GM12801 (cell line): ENCODE measurements around the gene SPC25.

Source experiments
- TF ChIP-seq, protein P1 (sequence below): IDR thresholded peaks from one replicate; pipeline ENCODE4 v1.5.1; 2011; ENCODE audit warnings: control low read depth; ENCODE audit not compliant: insufficient read length; ENCODE audit errors: extremely low read depth

The SPC25 gene

DNA sequence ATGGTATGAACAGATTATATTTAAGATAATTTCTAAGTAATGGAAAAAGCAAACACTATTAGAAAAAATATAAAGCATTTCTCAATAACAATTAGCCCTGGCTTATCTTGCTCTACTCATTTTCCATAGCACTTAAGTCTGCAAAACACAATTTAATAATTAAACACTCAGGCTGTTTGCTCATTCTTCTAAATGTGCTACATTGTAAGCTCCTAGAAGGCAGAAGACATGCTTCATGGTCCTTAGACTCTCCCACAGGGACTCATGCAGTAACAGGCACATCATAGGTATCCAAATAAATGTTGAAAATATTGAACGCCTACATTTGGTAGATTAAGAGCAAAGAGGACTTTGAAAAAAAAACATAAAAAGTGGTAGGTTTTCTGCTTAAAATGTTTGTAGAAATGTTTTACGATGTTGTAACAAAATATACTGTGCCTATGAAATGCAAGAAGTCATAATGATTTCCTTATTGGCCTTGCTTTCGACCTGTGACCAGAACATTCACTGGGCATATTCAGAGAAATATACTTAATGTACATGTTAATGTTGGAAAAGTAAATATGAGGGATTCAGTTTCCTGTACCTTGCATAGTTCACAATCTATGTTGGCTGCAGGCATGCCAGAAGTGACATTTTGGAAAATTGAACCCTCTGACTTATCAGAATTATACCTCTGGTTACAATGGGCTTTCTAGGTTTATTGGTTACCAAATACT is 38.0 kb upstream of the SPC25 start:
- TF ChIP-seq, protein P1, sequence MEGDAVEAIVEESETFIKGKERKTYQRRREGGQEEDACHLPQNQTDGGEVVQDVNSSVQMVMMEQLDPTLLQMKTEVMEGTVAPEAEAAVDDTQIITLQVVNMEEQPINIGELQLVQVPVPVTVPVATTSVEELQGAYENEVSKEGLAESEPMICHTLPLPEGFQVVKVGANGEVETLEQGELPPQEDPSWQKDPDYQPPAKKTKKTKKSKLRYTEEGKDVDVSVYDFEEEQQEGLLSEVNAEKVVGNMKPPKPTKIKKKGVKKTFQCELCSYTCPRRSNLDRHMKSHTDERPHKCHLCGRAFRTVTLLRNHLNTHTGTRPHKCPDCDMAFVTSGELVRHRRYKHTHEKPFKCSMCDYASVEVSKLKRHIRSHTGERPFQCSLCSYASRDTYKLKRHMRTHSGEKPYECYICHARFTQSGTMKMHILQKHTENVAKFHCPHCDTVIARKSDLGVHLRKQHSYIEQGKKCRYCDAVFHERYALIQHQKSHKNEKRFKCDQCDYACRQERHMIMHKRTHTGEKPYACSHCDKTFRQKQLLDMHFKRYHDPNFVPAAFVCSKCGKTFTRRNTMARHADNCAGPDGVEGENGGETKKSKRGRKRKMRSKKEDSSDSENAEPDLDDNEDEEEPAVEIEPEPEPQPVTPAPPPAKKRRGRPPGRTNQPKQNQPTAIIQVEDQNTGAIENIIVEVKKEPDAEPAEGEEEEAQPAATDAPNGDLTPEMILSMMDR: no peak

DNA sequence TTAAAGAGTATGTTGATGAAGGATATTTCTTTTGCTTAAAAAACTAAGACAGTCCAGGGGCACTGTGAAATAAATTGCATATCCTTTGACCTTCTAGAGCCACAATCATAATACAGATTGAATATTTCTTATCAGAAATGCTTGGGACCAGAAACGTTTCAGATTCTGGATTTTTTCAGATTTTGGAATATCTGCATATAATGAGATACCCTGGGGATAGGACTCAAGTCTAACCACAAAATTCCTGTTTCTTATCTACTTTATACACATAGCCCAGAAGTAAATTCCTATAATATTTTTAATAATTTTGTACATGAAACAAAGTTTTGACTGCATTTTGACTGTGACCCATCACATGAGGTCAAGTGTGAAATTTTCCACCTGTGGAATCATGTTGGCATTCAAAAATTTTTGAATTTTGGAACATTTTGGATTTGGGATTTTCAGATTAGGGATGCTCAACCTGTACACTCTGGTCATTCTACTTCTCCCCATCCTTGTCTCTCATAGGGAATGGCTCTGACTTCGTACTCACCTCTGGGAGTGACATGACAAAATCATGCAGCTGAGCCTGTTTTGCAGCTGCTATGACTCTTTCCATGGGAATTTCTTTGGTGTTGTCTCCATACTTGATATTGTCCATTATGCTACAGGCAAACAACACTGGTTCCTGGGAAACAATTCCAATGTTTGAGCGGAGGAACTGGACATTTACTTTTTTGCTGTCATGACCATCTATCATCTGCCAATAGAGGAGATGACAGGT is 36.6 kb upstream of the SPC25 start:
- TF ChIP-seq, protein P1: no peak

DNA sequence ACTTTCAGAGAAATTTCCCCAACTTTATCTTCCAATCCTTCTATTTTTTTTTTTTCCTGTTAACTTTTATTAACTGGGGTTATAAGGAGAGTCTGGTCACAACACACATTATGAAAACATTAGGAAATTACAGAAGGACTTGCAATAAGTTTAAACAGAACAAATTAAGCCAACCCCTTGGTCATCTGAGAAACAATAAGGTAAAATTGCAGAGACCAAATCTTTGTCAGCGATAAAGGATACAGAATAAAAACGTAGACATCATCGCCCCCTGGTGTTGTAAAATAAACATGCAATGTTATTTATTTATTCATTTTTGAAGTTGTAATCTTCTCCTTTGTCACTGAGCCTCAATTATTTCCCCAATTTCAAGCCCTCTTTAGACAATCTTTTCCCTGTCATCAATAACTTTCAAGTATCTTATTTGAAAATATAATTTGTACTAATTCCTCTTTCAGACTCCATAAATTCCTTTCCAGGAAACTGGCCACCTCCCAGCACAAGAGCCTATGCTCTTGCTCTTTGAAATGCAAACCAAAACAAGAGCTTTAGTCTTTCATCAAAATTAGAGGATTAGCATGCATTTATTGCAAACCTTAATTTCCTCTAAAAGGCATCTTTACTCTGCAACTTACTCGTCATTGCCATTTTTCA is 30.4 kb upstream of the SPC25 start:
- TF ChIP-seq, protein P1: no peak

DNA sequence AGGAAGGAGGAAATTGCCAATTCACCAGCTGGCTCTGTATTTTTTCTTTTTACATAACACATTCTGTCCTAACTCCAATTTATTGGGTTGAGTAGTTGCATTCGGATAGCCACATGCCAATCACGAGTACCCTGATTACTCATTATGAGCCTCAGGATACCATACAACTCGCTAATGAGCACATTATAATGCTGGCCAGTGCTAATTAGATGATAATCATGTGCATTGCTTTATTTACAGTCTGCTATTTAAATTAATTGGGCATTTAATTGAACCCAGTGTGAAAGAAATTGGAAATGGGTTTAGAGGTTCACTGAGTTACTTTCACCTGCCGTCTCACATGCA is 26.1 kb upstream of the SPC25 start:
- TF ChIP-seq, protein P1: no peak

DNA sequence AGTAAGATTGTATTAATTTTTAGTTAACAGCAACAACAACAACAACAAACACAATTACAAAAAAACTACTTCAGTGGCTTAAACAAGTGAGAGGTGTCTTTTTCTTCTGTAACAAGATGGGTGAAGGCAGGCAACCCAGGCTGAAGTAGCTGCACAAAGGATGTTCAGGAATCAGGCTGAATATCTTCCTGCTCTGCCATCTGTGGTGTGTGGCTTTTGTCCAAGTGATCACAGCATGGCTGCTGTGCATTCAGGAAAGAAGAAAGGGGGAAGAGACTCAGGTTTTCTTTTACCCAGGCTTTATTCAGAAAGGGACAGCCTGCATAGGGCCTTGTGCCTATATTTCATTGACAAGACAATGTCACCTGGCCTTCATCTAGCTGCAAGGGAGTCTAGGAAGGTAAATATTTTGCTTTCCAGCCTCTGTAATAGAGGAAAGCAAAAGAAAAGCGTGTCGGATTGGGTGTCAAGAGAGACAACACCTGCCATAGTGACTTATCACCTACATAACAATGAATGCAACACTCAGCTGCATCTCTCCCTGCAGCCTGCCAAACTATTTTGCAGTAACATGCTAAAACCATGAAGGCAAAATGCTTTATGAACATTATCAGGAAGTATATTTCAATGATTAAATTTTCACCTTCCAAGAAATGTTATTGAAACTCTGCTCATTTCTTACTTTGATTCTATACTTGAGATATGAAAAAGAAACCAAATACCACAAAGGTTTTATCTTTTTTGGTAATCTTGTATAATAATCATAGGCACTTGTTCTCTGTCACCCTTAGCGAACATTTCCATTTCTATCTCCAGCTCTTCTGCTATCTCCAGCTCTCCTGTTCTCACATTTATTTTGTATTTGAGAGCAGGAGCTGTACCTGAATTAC is 25.5 kb upstream of the SPC25 start:
- TF ChIP-seq, protein P1: no peak

DNA sequence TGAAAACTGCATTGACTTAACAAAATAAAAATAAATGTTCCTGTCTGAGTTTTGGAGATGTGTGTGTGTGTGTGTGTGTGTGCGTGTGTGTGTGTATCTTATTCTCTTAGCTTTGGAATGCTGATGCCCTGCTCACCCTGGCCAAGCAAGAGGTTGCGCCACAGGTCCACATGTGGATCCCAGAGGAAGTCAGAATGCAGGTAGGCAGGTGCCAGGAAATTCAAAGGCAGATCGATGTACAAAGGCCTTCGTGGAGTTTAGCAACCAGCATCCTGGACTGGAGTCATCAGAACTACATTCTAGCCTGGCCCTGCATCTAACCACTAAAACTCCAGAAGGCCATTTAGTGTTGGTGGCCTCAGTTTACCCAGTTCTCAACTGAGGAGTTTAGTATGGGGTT is 23.3 kb upstream of the SPC25 start:
- TF ChIP-seq, protein P1: no peak

DNA sequence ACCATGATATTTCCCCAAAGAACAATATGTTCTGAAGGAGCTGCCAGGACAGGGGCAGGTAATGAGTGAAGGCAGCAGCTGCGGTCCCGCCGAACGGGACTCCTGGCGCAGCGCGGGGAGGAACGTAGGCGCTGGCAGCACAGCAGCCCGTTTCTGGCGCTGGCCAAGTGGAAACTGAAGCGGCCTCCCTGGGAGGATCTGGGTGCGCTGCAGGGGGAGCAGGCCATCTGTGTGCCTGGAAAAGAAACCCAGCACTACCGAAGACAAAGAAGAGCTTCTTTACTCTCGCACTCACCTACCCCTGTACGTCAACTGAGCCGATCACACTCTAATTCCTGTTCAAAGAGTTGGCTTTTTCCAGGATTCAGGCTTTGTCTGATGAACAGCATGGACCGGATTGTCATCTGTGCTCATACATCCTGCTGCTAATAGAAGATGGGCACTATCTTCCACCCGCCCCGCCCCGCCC is 22.7 kb upstream of the SPC25 start:
- TF ChIP-seq, protein P1: no peak
